DMS 273 treated with DMSO at 0.1 percent for 48 hours (cell line): Measurements from ENCODE around the gene NTN1.
"Not testable (repeated sequence)": the region's sequence is repeated elsewhere in the genome, so short reads cannot be mapped to it uniquely, and the experiment has no call there.

Source experiments
- DNase-seq: peaks from one replicate; lab custom pipeline; 2025; lab: John Stamatoyannopoulos, UW

The NTN1 gene

GRCh38 chr17:9087921-9088320 lies 66.6 kb downstream of the NTN1 start:
- DNase-seq: no peak

- no peak for DNase-seq
These were observed 69.4 kb downstream of the NTN1 start for GRCh38 chr17:9090641-9091096.

GRCh38 chr17:9094193-9094592 lies 72.9 kb downstream of the NTN1 start:
- DNase-seq: no peak

- DNase-seq: no peak
These were observed 74.1 kb downstream of the NTN1 start for GRCh38 chr17:9095390-9095789.

GRCh38 chr17:9098242-9098825 lies 77.0 kb downstream of the NTN1 start:
- DNase-seq: no peak

- no peak for DNase-seq
These were observed 80.0 kb downstream of the NTN1 start for GRCh38 chr17:9101356-9101755.

- not testable (repeated sequence) for DNase-seq
These were observed 81.9 kb downstream of the NTN1 start for GRCh38 chr17:9103193-9103592.

GRCh38 chr17:9104370-9105041 lies 83.2 kb downstream of the NTN1 start:
- no peak for DNase-seq

- no peak for DNase-seq
These were observed 84.0 kb downstream of the NTN1 start for GRCh38 chr17:9105068-9105868.

- DNase-seq: not testable (repeated sequence)
These were observed 85.0 kb downstream of the NTN1 start for GRCh38 chr17:9106278-9106677.

GRCh38 chr17:9107527-9107926 lies 86.2 kb downstream of the NTN1 start:
- DNase-seq: no peak

- no peak for DNase-seq
These were observed 86.8 kb downstream of the NTN1 start for GRCh38 chr17:9108146-9108545.

- no peak for DNase-seq
These were observed 88.6 kb downstream of the NTN1 start for GRCh38 chr17:9109933-9110332.

GRCh38 chr17:9110501-9110900 lies 89.2 kb downstream of the NTN1 start:
- no peak for DNase-seq

GRCh38 chr17:9115214-9116191 lies 94.2 kb downstream of the NTN1 start:
- DNase-seq: no peak

- DNase-seq: no peak
These were observed 95.1 kb downstream of the NTN1 start for GRCh38 chr17:9116311-9116835.

GRCh38 chr17:9116861-9117568 lies 95.7 kb downstream of the NTN1 start:
- DNase-seq: no peak

- DNase-seq: no peak
These were observed 99.2 kb downstream of the NTN1 start for GRCh38 chr17:9120471-9120870.

GRCh38 chr17:9121186-9121820 lies 100.0 kb downstream of the NTN1 start:
- DNase-seq: no peak
